Endothelial cell of umbilical vein (primary cell): ENCODE data around the gene SERPINE3. TPM values are rescaled to one million over a fixed set of nuclear protein-coding genes. Genes with fewer than 3 reads are reported as not detected.

ENCODE experiments used
- BruUV-seq: library from RNA; stranded (reverse); fragments of 400-500 nt; replicated peaks from 2 replicates; lab custom pipeline; 2021; lab: Mats Ljungman, UMichigan
- CTCF ChIA-PET: fragments of 300-600, 350-600 bp; sonication (Branson Sonifier 250); formaldehyde crosslinking; loops from one replicate; lab custom pipeline; 2021; ENCODE audit warnings: antibody characterized with exemption, inconsistent platforms; lab: Charles Lee
- POLR2A ChIA-PET: fragments of 300-600, 350-600 bp; sonication (Branson Sonifier 250); formaldehyde crosslinking; loops from one replicate; lab custom pipeline; 2021; ENCODE audit warnings: antibody characterized with exemption, inconsistent platforms; lab: Charles Lee
- DNase-seq: peaks from one replicate; pipeline ENCODE4 v3.0.0-alpha.2; 2011; ENCODE audit warnings: low read depth, low spot score
- FAIRE-seq: peaks from 2 replicates; lab custom pipeline; 2011; peaks lifted over from hg19 to GRCh38; lab: Jason Lieb, UNC
- H2AFZ ChIP-seq: 2 replicates; pipeline ENCODE4 v1.6.0; 2012; ENCODE audit warnings: low read depth, low read length, control low read depth, inconsistent platforms
- H3K27ac ChIP-seq: 2 replicates; pipeline ENCODE4 v1.5.1; 2011; ENCODE audit warnings: low read depth, mild to moderate bottlenecking, control low read depth, low read length, moderate library complexity; ENCODE audit not compliant: insufficient read depth
- H3K27me3 ChIP-seq, 2 experiments: 2 replicates each; pipeline versions ENCODE4 v1.6.0 to v1.6.1; 2011; ENCODE audit warnings: low read length in 2 of 2, mixed read lengths in 1 of 2; ENCODE audit not compliant: control insufficient read depth in 2 of 2, insufficient read depth in 2 of 2
- H3K36me3 ChIP-seq, 2 experiments: 2 replicates in 1 of 2; 3 replicates in 1 of 2; pipeline ENCODE4 v1.5.1; 2011; ENCODE audit warnings: low read length in 2 of 2, mild to moderate bottlenecking in 1 of 2, moderate library complexity in 1 of 2; ENCODE audit not compliant: control insufficient read depth in 2 of 2, insufficient read depth in 2 of 2; ENCODE audit errors: extremely low read depth in 1 of 2
- H3K4me1 ChIP-seq: 3 replicates; pipeline ENCODE4 v1.5.1; 2011; ENCODE audit warnings: mild to moderate bottlenecking, low read length; ENCODE audit not compliant: control insufficient read depth, insufficient read depth; ENCODE audit errors: extremely low read depth
- H3K4me2 ChIP-seq: 2 replicates; pipeline ENCODE4 v1.6.1; 2011; ENCODE audit warnings: low read length, control low read depth, mixed read lengths; ENCODE audit not compliant: insufficient read depth
- H3K4me3 ChIP-seq, 3 experiments: fragments of 200-600 bp in 1 of 3; sonication (generic), shearing (Covaris generic) in 1 of 3; replicated peaks in 1 of 3; 2 replicates each; pipeline ENCODE4 v1.5.1; 2011 to 2016; ENCODE audit warnings: control low read depth in 3 of 3, low read length in 3 of 3, mild to moderate bottlenecking in 2 of 3, inconsistent platforms in 1 of 3, low read depth in 1 of 3, moderate library complexity in 1 of 3; ENCODE audit not compliant: insufficient read depth in 1 of 3
- H3K79me2 ChIP-seq: 2 replicates; pipeline ENCODE4 v1.6.0; 2012; ENCODE audit warnings: low read length, inconsistent platforms; ENCODE audit not compliant: control insufficient read depth, insufficient read depth
- H3K9ac ChIP-seq: replicated peaks from 2 replicates; pipeline ENCODE3; 2011; ENCODE audit warnings: low read length, control low read depth; ENCODE audit not compliant: insufficient read depth; ENCODE audit errors: extremely low read depth
- H3K9me1 ChIP-seq: replicated peaks from 3 replicates; pipeline ENCODE4 v1.6.0; 2011; ENCODE audit warnings: mild to moderate bottlenecking, low read length; ENCODE audit not compliant: control insufficient read depth, insufficient read depth; ENCODE audit errors: extremely low read depth
- H3K9me3 ChIP-seq: replicated peaks from 2 replicates; pipeline ENCODE4 v1.5.1; 2012; ENCODE audit warnings: low read length, inconsistent platforms; ENCODE audit not compliant: control insufficient read depth, insufficient read depth
- H4K20me1 ChIP-seq: replicated peaks from 2 replicates; pipeline ENCODE3; 2011; ENCODE audit warnings: mild to moderate bottlenecking, low read length; ENCODE audit not compliant: control insufficient read depth, insufficient read depth; ENCODE audit errors: extremely low read depth
- CTCF ChIP-seq, 2 donors: IDR thresholded peaks; 1 replicate in 1 of 2; 2 replicates in 1 of 2; pipeline ENCODE4 v1.5.1; 2011; ENCODE audit warnings: low read length in 2 of 2, mild to moderate bottlenecking in 2 of 2, moderate library complexity in 2 of 2, control low read depth in 1 of 2, inconsistent platforms in 1 of 2, low read depth in 1 of 2; ENCODE audit not compliant: insufficient read depth in 1 of 2; ENCODE audit errors: extremely low read depth in 1 of 2
- EZH2 ChIP-seq: IDR thresholded peaks from 2 replicates; pipeline ENCODE4 v1.6.1; 2012; ENCODE audit warnings: borderline replicate concordance, low read depth, mild to moderate bottlenecking, moderate library complexity, low read length, inconsistent platforms; ENCODE audit not compliant: severe bottlenecking
- FOS ChIP-seq: IDR thresholded peaks from 2 replicates; pipeline ENCODE4 v1.6.1; 2011; ENCODE audit warnings: mild to moderate bottlenecking, low read length, moderate library complexity, borderline replicate concordance; ENCODE audit not compliant: insufficient read depth
- GATA2 ChIP-seq: IDR thresholded peaks from 2 replicates; pipeline ENCODE4 v1.7.0; 2011; ENCODE audit warnings: low read depth, mild to moderate bottlenecking, moderate library complexity, mixed read lengths, low read length; ENCODE audit not compliant: insufficient read length, insufficient read depth
- MAX ChIP-seq: IDR thresholded peaks from 2 replicates; pipeline ENCODE4 v1.6.1; 2011; ENCODE audit not compliant: insufficient read depth, insufficient read length
- MYC ChIP-seq: IDR thresholded peaks from one replicate; pipeline ENCODE4 v1.6.1; 2011; ENCODE audit warnings: mild to moderate bottlenecking, low read depth, low read length
- POLR2A ChIP-seq: IDR thresholded peaks from 2 replicates; pipeline ENCODE4 v1.6.1; 2012; ENCODE audit warnings: low read depth, mild to moderate bottlenecking, control low read depth, low read length
- POLR2AphosphoS5 ChIP-seq: IDR thresholded peaks from 2 replicates; pipeline ENCODE4 v1.6.1; 2012; ENCODE audit warnings: low read depth, mild to moderate bottlenecking, control low read depth, low read length, moderate library complexity; ENCODE audit not compliant: insufficient read depth
- dilution Hi-C: fragments of 300-500 bp; cut with MboI; formaldehyde crosslinking; loops from one replicate; pipeline ENCODE4 v1.15.0; 2019; ENCODE audit warnings: low sequenced_read_pairs; ENCODE audit not compliant: extremely low pct_ligation_motif_present
- intact Hi-C: fragments of 100-400 bp; cut with micrococcal nuclease; formaldehyde crosslinking; loops from one replicate; pipeline ENCODE4 v1.10.0; 2022
- polyA plus RNA-seq, 4 experiments: library from polyadenylated mRNA; depleted of rRNA in 3 of 4; stranded (reverse) in 3 of 4; unstranded in 1 of 4; fragments of >200 nt; gene quantifications; 2 replicates each; pipeline versions ENCODE4 v1.2.1 to v1.2.3, GENCODE V29; 2011 to 2012; ENCODE audit warnings: missing spikeins in 1 of 4
- total RNA-seq: library from RNA; stranded (reverse); gene quantifications from 2 replicates; pipeline ENCODE4 v1.2.3, GENCODE V29; 2021

SERPINE3 gene
- total and polyA plus RNA-seq, 2 donors (not counting 3 experiments of a cell fraction or from before 2014, with no cell fraction given): not detected

GRCh38 chr13:51327961-51328360 lies 11.5 kb upstream of the SERPINE3 start:
- FAIRE-seq: no peak
- Histone ChIP-seq H4K20me1 (no peaks in the 10 kb centered on the region), H3K4me1 (no peaks in the 10 kb centered on the region), H3K9ac (no peak overlapping the region), H3K79me2 (no peaks in the 10 kb centered on the region), H3K27ac (no peak overlapping the region), H3K4me2 (no peak overlapping the region), H2AFZ (no peak overlapping the region), H3K27me3 (peaks cover 0 to 3% of the 10 kb centered on the region in 2 experiments), H3K4me3 (no peak overlapping the region), H3K36me3 (no peaks in the 10 kb centered on the region), H3K9me1 (no peaks in the 10 kb centered on the region), H3K9me3 (no peaks in the 10 kb centered on the region)
- dilution Hi-C loops (no loop called here), intact Hi-C loops (no loop called here)
- ChIA-PET CTCF (interaction anchor here (2.6 kb wide), 1 partner anchor 13 kb away, joined by 7 read pairs; no protein-coding TSS in a partner anchor), POLR2A (no interaction called here)
- no peak for DNase-seq
- TF ChIP-seq CTCF (IDR thresholded peaks at IDR 0.05; ENCODE audit: extremely low read depth in 1 of 2, insufficient read depth in 1 of 2, low read depth in 1 of 2, low read length in 2 of 2) (no peak), POLR2AphosphoS5 (no peak), GATA2 (no peak), MAX (no peak)
- BruUV-seq: no TSS peak

DNA sequence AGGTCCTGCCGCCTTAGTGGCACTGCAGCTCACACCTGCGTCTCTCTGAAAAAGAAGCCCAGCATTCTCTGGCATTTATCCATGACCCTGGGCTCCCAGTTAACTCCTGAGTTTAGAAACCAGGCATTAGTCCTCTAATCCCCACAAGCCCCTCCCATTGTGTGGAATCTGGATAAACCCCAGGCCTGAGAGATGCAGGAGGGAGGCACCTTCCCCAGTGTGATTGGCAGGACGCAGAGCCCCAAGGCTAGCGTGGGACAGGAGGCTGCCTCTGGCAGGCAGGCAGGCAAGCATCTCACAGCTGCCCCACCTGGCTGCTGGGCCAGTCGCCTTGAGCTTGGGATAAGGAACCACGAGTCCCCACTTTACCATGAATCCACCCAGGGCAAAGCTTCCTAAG lies 11.0 kb upstream of the SERPINE3 start:
- no peaks in the 10 kb centered on the region for H3K4me1 ChIP-seq
- H4K20me1 ChIP-seq: no peaks in the 10 kb centered on the region
- intact Hi-C loops: no loop called here
- H3K27ac ChIP-seq: no peak overlapping the region
- H3K79me2 ChIP-seq: no peaks in the 10 kb centered on the region
- no peaks in the 10 kb centered on the region for H3K9me3 ChIP-seq
- H3K9me1 ChIP-seq: no peaks in the 10 kb centered on the region
- DNase-seq: no peak
- H3K4me3 ChIP-seq: no peak overlapping the region
- dilution Hi-C loops: no loop called here
- H3K36me3 ChIP-seq: no peaks in the 10 kb centered on the region
- ChIA-PET POLR2A (no interaction called here), CTCF (interaction anchor here (0.8 to 2.6 kb wide), 2 partner anchors 13 to 203 kb away, joined by 3 to 7 read pairs; no protein-coding TSS in a partner anchor)
- BruUV-seq: no TSS peak
- no peak overlapping the region for H2AFZ ChIP-seq
- peaks cover 0 to 3% of the 10 kb centered on the region in 2 experiments for H3K27me3 ChIP-seq
- no peak overlapping the region for H3K4me2 ChIP-seq
- TF ChIP-seq POLR2A (no peak), MAX (no peak), FOS (no peak), EZH2 (no peak), POLR2AphosphoS5 (no peak), MYC (no peak), GATA2 (no peak)
- FAIRE-seq: no peak
- H3K9ac ChIP-seq: no peak overlapping the region
